H1 (cell line): ENCODE results near the gene TMBIM1.

Experiments
- BACH1 ChIP-seq: IDR thresholded peaks from 2 replicates; pipeline ENCODE4 v1.6.1; 2012; ENCODE audit warnings: low read length, improper control_type of control experiment
- CTCF ChIP-seq, 3 experiments: IDR thresholded peaks; 1 replicate in 2 of 3; 2 replicates in 1 of 3; pipeline versions ENCODE4 v1.5.1 to v1.6.1; 2011; ENCODE audit warnings: low read length in 3 of 3, mild to moderate bottlenecking in 3 of 3, inconsistent platforms in 2 of 3, low read depth in 1 of 3, moderate library complexity in 1 of 3; ENCODE audit not compliant: insufficient read depth in 1 of 3; ENCODE audit errors: control extremely low read depth in 1 of 3
- EZH2 ChIP-seq: fragments of 200-600 bp; sonication (generic); IDR thresholded peaks from 2 replicates; pipeline ENCODE4 v1.7.1; 2012; ENCODE audit warnings: low read depth, mild to moderate bottlenecking, moderate library complexity, low read length, inconsistent platforms; ENCODE audit not compliant: severe bottlenecking
- FOSL1 ChIP-seq: IDR thresholded peaks from 2 replicates; pipeline ENCODE4 v1.6.1; 2011; ENCODE audit warnings: mild to moderate bottlenecking, low read depth, low read length, moderate library complexity; ENCODE audit not compliant: insufficient read depth
- POLR2A ChIP-seq, 2 experiments: IDR thresholded peaks; 1 replicate in 1 of 2; 2 replicates in 1 of 2; pipeline ENCODE4 v1.6.1; 2011; ENCODE audit warnings: low read depth in 2 of 2, low read length in 2 of 2, mild to moderate bottlenecking in 2 of 2; ENCODE audit errors: control extremely low read depth in 1 of 2
- SP1 ChIP-seq: IDR thresholded peaks from 2 replicates; pipeline ENCODE4 v1.6.1; 2011; ENCODE audit warnings: low read depth, low read length
- USF2 ChIP-seq: IDR thresholded peaks from 2 replicates; pipeline ENCODE4 v1.6.1; 2011; ENCODE audit warnings: low read length, improper control_type of control experiment

- TF ChIP-seq BACH1 (no peak), FOSL1 (no peak), POLR2A (IDR thresholded peaks at IDR 0.05; ENCODE audit: control extremely low read depth in 1 of 2, low read depth in 2 of 2, low read length in 2 of 2) (no peak), CTCF (IDR thresholded peaks at IDR 0.05; ENCODE audit: control extremely low read depth in 1 of 3, insufficient read depth in 1 of 3, low read depth in 1 of 3, low read length in 3 of 3) (no peak), USF2 (no peak), SP1 (no peak), EZH2 (no peak)
Observed at GRCh38 chr2:218296200-218296599, 3.9 kb upstream of the TMBIM1 start.
